ENCODE data around the gene TNFRSF1A. TPM values are rescaled to one million over a fixed set of nuclear protein-coding genes. Genes with fewer than 3 reads are reported as not detected.

Gene TNFRSF1A
- total RNA-seq, 1 donor from 2014 or later = 125 TPM

DNA sequence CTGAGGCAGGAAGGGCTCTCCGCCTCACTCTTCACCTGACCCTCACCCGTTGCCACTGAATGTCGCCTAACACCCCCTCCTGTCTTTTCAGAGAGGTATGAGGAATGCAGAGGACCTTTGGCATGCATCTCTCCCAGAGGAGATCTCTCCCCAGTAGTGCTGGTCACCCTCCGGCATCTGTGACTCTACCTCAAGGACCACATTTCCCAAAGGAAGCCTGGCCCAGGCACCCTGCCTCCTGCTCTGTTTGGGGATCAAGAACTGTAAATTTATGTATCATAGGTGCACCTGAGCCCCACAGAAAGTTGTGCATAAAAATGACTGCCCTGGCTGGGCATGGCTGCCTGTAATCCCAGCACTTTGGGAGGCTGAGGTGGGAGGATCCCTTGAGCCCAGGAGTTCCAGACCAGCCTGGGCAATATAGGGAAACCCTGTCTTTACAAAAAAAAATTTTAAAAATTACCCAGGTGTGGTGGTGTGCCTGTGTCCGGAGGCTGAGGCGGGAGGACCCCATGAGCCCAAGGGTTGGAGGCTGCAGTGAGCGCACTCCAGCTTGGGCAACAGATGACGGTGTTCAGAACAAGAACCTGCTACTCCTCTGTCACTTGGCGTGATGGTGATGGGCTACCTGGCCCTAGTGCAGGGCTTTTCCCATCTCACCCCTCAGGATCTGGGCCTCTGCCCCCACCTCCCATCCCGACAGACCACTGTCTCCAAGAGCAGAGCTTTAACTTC lies 13.7 kb downstream of the TNFRSF1A start:
- no peaks in the 10 kb centered on the region for H3K9me3 Mint-ChIP-seq (ENCODE audit: unreplicated experiment)
- no peak for DNase-seq (ENCODE audit: low spot score)
- no peak overlapping the region for H3K27ac Mint-ChIP-seq (ENCODE audit: unreplicated experiment)
- H3K4me3 Mint-ChIP-seq (ENCODE audit: unreplicated experiment) = no peak overlapping the region
- peaks cover 41% of the 10 kb centered on the region for H3K4me1 Mint-ChIP-seq (ENCODE audit: unreplicated experiment)
- peaks cover 26% of the 10 kb centered on the region for H3K36me3 Mint-ChIP-seq (ENCODE audit: low read depth, unreplicated experiment)
- peaks cover 15% of the 10 kb centered on the region for H3K27me3 Mint-ChIP-seq (ENCODE audit: unreplicated experiment)
- TF ChIP-seq, protein P1, sequence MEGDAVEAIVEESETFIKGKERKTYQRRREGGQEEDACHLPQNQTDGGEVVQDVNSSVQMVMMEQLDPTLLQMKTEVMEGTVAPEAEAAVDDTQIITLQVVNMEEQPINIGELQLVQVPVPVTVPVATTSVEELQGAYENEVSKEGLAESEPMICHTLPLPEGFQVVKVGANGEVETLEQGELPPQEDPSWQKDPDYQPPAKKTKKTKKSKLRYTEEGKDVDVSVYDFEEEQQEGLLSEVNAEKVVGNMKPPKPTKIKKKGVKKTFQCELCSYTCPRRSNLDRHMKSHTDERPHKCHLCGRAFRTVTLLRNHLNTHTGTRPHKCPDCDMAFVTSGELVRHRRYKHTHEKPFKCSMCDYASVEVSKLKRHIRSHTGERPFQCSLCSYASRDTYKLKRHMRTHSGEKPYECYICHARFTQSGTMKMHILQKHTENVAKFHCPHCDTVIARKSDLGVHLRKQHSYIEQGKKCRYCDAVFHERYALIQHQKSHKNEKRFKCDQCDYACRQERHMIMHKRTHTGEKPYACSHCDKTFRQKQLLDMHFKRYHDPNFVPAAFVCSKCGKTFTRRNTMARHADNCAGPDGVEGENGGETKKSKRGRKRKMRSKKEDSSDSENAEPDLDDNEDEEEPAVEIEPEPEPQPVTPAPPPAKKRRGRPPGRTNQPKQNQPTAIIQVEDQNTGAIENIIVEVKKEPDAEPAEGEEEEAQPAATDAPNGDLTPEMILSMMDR (IDR thresholded peaks at IDR 0.05; ENCODE audit: unreplicated experiment) = no peak

DNA sequence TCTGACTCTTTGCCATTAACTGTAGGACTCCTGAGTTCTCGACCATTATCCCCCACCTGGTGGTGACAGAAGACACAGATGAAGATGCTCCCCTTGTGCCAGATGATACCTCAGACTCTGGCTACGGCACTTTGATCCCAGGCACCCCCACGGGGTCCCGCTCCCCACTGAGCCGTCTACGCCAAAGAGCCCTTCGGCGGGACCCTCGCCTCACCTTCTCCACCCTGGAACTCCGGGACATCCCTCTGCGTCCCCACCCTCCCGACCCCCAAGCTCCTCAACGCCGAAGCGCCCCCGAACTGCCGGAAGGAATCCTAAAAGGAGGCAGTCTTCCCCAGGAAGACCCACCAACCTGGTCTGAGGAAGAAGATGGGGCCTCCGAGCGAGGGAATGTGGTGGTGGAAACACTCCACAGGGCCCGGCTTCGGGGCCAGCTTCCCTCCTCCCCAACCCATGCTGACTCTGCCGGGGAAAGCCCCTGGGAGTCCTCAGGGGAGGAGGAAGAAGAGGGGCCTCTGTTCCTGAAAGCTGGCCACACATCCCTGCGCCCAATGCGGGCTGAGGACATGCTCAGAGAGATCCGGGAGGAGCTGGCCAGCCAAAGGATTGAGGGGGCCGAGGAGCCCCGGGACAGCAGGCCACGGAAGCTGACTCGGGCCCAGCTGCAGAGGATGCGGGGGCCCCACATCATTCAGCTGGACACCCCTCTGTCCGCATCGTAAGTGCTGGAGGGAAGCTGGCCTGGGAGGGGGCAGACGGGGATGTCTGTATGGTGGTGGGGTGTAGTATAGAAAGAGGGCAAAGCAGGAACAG lies 14.4 kb downstream of the TNFRSF1A start:
- H3K27me3 Mint-ChIP-seq (ENCODE audit: unreplicated experiment) = peaks cover 17% of the 10 kb centered on the region
- H3K4me1 Mint-ChIP-seq (ENCODE audit: unreplicated experiment) = peaks cover 42% of the 10 kb centered on the region
- TF ChIP-seq, protein P1 (IDR thresholded peaks at IDR 0.05; ENCODE audit: unreplicated experiment) = no peak
- no peak overlapping the region for H3K4me3 Mint-ChIP-seq (ENCODE audit: unreplicated experiment)
- no peak for DNase-seq (ENCODE audit: low spot score)
- peaks cover 19% of the 10 kb centered on the region for H3K36me3 Mint-ChIP-seq (ENCODE audit: low read depth, unreplicated experiment)
- H3K9me3 Mint-ChIP-seq (ENCODE audit: unreplicated experiment) = no peaks in the 10 kb centered on the region
- H3K27ac Mint-ChIP-seq (ENCODE audit: unreplicated experiment) = peak overlapping the region; percentile 46

DNA sequence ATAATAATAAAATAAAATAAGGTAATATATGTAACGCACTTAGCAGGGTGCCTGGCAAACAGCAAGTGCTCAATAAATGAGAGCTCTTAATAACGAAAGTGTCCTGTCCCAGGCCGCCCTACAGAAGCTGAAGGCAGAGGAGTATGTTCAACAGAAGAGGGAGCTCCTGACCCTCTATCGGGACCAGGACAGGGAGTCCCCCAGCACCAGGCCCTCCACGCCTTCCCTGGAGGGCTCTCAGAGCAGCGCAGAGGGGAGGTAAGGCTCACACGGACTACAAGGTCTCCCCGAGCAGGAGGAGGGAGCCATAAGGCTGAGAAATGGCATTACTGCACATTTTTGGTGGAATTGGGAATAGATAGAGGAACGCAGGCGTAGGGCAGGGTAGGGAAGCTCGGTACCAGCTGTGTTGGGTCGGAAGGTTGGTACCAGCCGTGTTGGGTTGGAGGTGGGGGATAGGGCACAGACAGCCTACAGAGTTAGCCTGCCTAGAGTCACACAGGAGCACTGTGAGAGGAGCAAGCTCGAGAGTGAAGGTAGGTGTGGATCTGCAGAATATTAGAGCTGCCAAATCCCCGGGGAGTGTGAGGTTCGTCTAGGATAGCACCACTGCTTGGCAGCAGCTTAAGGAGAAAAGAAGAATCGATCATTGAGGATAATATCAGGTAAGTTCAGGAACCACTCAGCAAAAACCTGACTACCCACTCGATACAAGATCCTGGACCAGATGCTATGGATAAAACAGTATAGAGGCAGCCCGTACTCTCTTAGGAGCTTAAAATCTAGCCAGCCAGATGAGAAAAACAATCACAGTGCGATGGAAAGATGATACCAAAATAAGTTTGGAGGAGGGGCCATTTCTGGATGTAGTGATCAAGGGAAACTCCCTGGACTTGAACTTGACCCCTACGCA lies 15.3 kb downstream of the TNFRSF1A start:
- Mint-ChIP-seq H3K4me1 (ENCODE audit: unreplicated experiment) (peaks cover 49% of the 10 kb centered on the region), H3K36me3 (ENCODE audit: low read depth, unreplicated experiment) (peaks cover 18% of the 10 kb centered on the region), H3K27ac (ENCODE audit: unreplicated experiment) (peak overlapping the region; percentile 46), H3K9me3 (ENCODE audit: unreplicated experiment) (no peaks in the 10 kb centered on the region), H3K4me3 (ENCODE audit: unreplicated experiment) (peak overlapping the region; percentile 45), H3K27me3 (ENCODE audit: unreplicated experiment) (peaks cover 17% of the 10 kb centered on the region)
- TF ChIP-seq, protein P1 (IDR thresholded peaks at IDR 0.05; ENCODE audit: unreplicated experiment) = no peak
- peak; percentile 51 for DNase-seq (ENCODE audit: low spot score)

DNA sequence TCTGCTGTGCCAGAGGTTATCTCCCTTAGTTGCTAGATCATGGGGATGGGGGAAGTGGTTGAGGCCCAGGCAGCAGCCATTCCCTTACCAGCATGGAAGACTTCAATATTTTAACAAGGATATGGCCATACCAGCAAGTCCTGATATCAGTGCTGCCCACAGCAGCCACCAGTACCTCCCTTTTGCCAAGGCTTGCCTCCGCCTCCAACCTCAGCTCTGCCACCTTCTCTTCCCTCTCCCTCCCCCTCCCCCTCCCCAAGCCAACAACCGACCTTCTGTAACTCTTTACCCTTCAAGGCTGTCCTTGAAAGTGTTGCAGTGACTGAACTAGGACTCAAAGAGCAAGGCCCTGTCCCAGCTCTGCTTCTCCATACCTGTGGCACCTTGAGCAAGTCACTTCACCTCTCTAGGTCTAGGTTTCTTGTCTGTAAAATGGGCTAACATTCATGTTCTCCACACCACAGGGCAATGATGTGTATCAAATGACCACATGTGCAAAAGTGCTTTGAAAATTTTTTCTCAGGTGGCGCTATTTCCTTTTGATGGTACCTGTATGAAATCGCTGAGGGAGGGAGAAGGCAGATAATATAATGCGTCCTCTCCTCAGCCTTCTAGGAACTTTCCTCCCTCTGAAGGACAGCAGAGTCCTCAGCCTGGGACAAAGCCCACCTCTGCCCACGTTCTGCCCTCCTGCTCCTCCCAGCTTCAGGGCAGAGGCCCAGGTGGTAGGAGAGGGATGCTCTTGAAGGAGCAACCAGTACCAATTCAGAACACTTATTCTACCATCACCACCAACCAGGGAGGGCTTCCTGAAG lies 16.7 kb downstream of the TNFRSF1A start:
- Mint-ChIP-seq H3K9me3 (ENCODE audit: unreplicated experiment) (no peaks in the 10 kb centered on the region), H3K27me3 (ENCODE audit: unreplicated experiment) (peaks cover 19% of the 10 kb centered on the region), H3K4me3 (ENCODE audit: unreplicated experiment) (peak overlapping the region; percentile 39), H3K27ac (ENCODE audit: unreplicated experiment) (peak overlapping the region; percentile 98), H3K36me3 (ENCODE audit: low read depth, unreplicated experiment) (peaks cover 10% of the 10 kb centered on the region), H3K4me1 (ENCODE audit: unreplicated experiment) (peaks cover 61% of the 10 kb centered on the region)
- TF ChIP-seq, protein P1 (IDR thresholded peaks at IDR 0.05; ENCODE audit: unreplicated experiment) = no peak
- DNase-seq (ENCODE audit: low spot score) = no peak
